Sigmoid colon (tissue), 4 donors: Measurements from ENCODE around the gene TMEM45B.

ENCODE experiments used
- CTCF ChIP-seq, 4 experiments: fragments of 450-650 bp in 3 of 4; fragments of 200-600 bp in 1 of 4; IDR thresholded peaks; one replicate each; pipeline ENCODE4 v1.5.1; 2016 to 2019; ENCODE audit warnings: antibody characterized with exemption in 4 of 4, mild to moderate bottlenecking in 3 of 4, moderate library complexity in 2 of 4
- EP300 ChIP-seq, 4 donors: sonication (generic); formaldehyde crosslinking; IDR thresholded peaks; one replicate each; pipeline ENCODE4 v1.6.1; 2017; ENCODE audit warnings: antibody characterized with exemption in 4 of 4
- POLR2A ChIP-seq, 2 donors: fragments of 450-650 bp; IDR thresholded peaks; one replicate each; pipeline ENCODE4 v1.6.1; 2016; ENCODE audit warnings: antibody characterized with exemption in 2 of 2, mild to moderate bottlenecking in 2 of 2, moderate library complexity in 2 of 2
- POLR2AphosphoS5 ChIP-seq, 4 donors: sonication (generic); formaldehyde crosslinking; IDR thresholded peaks; one replicate each; pipeline ENCODE4 v1.6.1; 2017; ENCODE audit warnings: antibody characterized with exemption in 4 of 4

GRCh38 chr11:129795089-129795488 is 20.6 kb upstream of the TMEM45B start:
- TF ChIP-seq CTCF (IDR thresholded peaks at IDR 0.05) (no peak), POLR2A (IDR thresholded peaks at IDR 0.05) (no peak), EP300 (IDR thresholded peaks at IDR 0.05) (no peak), POLR2AphosphoS5 (IDR thresholded peaks at IDR 0.05) (no peak)
